ENCODE results near the gene PKIG.
"Not testable (repeated sequence)": the region's sequence is repeated elsewhere in the genome, so short reads cannot be mapped to it uniquely, and the experiment has no call there.

Gene PKIG

DNA sequence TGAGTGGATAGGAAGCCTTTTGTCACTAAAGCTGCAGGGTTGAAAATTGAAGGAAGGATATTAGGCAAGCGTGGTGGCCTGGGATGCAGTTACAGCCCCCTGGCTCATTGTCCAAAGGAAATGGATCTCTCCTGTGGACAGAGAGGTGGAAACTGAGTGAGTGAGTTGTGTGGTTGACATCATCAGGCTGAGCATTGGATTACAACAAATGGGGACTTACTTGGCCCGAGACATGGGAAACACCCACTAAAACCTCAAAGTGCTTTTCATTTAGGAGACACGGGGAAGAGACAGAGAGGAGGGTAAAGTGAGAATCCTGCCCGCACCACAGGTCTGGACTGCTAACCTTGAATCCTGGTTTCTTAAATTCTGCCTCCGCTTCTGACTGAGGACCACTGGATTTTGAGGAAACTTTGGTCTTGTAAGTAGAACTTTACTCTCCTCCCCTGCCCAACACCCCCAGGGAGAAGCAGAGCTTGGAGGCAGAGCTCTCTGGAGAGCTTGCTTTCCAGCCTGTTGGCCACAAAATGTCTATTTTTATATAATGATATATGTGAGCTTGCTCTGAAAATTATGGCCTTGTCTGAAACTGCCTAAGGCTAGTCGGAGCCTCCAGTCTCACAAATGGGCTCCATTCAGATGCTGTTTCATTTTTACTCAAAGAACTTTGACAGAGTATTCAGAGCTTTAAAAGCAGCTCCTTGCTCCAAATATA, at the start of gene PKIG:
PKIG (plus strand) TSS at position 269 of the 715 bp plus-strand sequence. CDS start 31,978 bp downstream, outside the sequence.
- no peak for DNase-seq (ENCODE audit: low read depth in 2 of 3, low spot score in 2 of 3)

DNA sequence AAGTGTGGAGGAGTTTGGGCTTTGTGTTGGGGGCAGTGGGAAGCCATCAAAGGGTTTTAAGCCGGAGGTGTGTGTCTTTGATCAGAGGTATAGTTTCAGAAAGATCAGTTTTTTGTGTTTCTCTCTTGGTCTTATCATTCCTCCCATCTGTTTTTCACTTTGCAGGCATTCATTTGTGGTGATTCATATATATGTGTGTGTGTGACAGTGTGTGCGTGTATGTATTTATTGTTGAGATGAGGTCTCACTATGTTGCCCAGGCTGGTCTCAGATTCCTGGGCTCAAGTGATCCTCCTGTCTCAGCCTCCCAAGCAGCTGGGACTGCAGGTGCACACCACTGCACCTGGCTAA, 49.4 kb upstream of the PKIG start:
- no peak for DNase-seq (ENCODE audit: low read depth in 2 of 3, low spot score in 2 of 3)

DNA sequence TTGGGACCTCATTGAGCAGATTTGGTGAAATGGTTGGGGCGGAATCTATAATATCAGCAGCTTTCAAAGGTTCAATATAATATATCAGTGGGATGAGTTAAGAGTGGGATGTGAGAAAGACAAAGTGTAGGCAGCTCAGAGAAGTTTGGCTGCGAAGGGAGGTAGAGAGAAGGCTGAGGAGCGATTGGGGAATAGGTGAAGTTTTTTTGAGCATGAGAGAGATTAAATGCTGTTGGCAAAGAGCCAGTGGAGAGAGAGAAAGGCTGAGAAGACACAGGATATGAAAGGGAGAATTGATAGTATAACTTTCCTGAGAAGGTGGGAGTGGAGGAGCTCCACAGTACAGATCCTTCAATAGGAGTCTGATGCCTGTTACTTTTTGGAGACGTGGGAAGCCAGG, 48.5 kb upstream of the PKIG start:
- no peak for DNase-seq (ENCODE audit: low read depth in 2 of 3, low spot score in 2 of 3)

DNA sequence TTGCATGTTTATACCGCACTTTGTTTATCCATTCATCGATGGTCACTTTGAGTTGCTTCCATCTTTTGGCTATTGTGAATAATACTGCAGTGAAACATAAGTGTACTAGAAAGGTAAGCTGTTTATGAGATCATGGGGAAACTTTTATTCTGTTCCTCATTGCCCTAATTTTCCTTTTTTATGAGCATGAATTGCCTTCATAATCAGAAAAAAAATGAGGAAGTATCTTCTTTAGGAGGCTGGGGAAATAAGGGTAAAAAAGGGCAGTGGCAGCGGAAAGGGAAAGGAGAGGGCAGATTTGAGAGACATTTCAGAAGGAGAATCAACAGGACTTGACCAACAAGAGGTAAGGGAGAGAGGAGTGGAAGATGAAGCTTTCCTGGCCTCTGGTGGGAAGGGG, 46.2 kb upstream of the PKIG start:
- DNase-seq (ENCODE audit: low read depth in 2 of 3, low spot score in 2 of 3): no peak

DNA sequence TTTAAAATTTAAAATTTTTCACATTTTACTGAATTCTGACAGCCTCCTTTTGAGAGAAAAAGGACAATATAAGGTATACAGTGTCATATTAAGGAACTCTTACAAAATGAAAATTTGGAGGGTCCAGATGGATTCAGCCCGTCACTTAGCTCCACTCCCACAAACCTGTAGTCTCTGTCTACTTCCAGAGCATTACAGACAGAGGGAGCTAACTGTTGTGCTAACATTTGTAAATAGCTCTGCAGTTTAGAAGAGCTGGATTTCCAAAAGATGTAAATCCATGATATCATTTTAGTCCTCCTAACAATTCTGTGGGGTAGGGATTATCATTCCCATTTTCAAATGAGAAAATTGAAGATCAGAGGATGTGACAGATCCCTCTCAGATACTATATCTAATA, 44.4 kb upstream of the PKIG start:
- no peak for DNase-seq (ENCODE audit: low read depth in 2 of 3, low spot score in 2 of 3)

DNA sequence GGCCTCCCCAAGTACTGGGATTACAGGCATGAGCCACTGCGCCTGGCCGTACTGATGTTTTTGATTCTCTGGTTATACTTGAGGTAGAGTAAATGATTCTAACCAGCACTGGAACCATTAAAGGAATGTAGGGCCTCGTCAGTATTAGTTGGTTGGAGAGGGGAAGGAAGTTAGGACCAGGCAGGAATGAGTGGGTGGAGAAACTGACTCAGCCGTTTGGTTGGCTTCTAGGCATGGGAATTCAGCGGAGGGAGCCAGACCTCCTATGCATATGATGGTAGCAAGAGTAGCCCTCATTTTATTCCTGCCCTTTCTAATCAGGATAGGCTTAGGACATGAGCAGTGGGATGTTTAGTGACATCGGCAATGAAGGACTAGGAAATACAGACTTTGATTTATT, 41.5 kb upstream of the PKIG start:
- DNase-seq (ENCODE audit: low read depth in 2 of 3, low spot score in 2 of 3): no peak

DNA sequence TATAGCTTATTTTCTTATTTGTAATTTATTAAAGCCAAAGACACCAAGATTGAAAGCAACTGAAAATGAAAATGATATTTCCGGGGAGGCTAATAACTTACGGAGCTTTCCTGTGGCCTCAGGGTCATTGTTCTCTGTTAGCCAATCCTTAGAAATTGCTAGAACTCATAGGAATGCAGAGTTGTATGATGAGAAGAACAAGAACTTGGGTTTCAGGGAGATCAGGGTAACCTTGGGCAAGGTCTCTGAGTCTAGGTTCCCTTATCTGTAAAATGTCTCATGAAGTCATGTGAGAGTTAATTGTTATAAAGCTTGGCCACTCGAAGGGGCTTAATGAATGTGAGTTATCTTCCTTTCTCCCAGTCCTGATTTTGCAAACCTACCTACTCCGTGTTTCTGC, 40.4 kb upstream of the PKIG start:
- no peak for DNase-seq (ENCODE audit: low read depth in 2 of 3, low spot score in 2 of 3)

DNA sequence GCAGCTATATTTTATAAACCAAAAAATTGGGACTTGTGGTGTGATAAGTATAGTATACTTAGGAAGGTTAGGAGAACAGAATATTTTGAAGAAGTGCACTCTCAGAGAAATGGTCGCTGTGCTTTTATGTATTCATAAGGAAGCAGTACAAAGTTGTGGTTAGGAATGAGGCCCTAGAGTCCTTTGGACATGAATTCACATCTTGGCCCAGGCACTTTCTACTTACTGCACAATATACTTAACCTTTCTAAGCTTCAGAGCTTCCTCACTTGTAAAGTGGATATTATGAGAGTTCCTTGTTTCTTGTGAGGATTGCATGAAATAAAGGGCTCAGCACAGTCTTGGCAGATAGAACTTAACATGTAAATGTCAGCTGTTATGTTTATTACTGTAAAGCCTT, 39.5 kb upstream of the PKIG start:
- DNase-seq (ENCODE audit: low read depth in 2 of 3, low spot score in 2 of 3): no peak

DNA sequence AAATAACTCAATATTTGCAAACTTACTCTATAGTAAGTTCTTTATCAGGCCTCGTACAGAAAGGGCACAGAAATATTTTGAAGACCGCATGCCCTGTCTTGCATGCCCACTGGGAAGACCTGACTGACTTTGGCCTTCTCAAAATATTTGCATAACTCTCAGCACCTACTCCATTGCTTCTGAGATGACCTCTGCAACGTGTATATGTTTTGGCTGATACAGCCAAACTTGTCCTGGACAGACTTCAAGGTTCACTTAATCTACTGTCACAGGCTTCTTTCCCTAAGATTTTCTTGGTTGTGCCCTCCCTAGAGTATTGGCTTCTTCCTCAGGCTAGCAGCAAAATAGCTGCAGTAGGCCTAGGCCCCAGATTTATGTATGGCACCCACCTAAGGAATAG, 39.0 kb upstream of the PKIG start:
- DNase-seq (ENCODE audit: low read depth in 2 of 3, low spot score in 2 of 3): no peak

DNA sequence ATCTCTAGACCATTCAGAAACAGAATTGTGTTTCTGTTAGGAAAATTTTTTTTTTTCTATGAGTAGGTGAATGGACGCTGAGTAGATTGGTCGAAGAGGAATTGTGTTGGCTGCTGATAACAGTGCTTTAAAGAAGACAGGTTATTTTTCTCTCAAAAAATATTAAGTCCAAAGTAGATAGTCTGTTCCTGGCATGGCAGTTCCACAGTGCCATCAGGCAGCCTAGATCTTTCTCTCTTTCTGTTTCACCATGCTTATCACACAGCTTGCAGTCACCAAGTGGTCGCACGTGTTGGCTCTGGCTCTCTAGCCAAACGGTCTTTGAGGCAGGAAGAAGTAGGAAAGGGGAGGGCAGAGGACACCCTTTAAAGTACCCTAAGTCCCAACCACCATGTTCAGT, 38.1 kb upstream of the PKIG start:
- no peak for DNase-seq (ENCODE audit: low read depth in 2 of 3, low spot score in 2 of 3)

DNA sequence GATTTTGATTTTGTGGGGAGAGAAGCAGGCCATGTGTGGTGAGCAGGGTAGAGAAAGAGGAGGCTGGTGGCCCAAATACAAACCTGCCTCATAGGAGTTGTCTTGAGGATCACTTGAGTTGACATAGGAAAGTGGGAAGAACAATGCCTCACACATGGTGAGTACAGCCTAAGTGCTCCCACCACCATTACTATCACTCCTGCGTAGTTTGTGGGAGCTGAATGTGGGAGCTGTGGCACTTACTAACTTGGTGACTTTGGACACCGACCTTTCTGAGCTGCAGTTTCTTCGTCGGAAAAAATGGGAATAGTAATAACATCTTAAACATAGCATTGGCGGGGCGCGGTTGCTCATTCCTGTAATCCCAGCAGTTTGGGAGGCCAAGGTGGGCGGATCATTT, 35.0 kb upstream of the PKIG start:
- no peak for DNase-seq (ENCODE audit: low read depth in 2 of 3, low spot score in 2 of 3)

DNA sequence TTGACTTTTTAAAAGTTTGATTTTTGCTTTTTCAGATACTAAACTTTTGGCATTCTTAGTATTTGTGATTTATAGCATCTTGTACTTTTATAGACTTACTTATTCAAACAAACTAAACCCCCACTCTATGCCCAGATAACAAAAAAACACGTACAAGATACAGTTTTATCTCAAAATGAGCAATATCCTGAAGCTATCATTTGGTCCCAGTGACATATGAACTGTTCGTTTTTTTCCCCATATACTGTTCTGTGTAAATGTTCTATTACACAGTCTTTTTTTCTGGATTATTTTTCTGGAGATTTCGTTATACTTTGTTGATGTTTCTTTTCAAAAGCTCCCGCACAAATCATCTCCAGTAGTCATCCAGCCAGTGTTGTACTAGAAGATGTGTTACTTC, 33.3 kb upstream of the PKIG start:
- no peak for DNase-seq (ENCODE audit: low read depth in 2 of 3, low spot score in 2 of 3)

DNA sequence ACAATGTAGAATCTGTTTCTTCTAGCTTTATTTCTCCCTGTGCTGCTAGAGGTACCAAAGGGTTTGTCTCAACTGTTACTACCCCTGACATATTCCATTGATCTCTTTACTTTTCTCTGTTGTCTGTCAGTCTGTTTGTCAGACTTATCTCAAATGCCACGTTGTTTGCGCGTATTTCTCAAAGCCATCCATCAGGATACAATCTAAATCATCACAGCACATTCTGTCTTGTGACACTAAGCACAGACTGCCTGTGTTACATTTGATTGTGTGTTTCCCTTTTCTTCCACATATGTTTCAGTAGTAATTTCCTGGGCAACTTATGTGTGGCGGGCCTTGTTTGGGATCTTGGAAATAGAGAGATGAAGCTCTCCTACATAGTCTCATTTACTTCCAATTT, 30.3 kb upstream of the PKIG start:
- DNase-seq (ENCODE audit: low read depth in 2 of 3, low spot score in 2 of 3): no peak

DNA sequence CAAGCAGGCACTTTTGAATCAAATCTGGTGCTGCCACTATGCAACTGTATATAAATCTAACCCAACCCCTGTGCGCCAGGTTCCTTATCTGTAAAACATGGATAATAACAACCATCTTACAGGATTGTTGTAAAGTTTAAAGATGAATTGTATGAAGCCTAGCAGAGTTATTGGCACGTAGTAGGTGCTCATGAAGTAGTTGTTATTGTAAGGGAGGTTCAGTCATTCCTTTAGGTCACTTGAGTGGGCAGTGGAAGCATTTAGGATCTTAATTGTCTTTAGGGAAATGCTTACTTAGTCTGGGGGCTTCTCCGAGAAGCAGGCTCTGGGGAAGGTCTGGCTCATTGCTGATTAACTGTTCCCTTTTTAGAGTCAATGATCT, 29.8 kb upstream of the PKIG start:
- DNase-seq (ENCODE audit: low read depth in 2 of 3, low spot score in 2 of 3): no peak

DNA sequence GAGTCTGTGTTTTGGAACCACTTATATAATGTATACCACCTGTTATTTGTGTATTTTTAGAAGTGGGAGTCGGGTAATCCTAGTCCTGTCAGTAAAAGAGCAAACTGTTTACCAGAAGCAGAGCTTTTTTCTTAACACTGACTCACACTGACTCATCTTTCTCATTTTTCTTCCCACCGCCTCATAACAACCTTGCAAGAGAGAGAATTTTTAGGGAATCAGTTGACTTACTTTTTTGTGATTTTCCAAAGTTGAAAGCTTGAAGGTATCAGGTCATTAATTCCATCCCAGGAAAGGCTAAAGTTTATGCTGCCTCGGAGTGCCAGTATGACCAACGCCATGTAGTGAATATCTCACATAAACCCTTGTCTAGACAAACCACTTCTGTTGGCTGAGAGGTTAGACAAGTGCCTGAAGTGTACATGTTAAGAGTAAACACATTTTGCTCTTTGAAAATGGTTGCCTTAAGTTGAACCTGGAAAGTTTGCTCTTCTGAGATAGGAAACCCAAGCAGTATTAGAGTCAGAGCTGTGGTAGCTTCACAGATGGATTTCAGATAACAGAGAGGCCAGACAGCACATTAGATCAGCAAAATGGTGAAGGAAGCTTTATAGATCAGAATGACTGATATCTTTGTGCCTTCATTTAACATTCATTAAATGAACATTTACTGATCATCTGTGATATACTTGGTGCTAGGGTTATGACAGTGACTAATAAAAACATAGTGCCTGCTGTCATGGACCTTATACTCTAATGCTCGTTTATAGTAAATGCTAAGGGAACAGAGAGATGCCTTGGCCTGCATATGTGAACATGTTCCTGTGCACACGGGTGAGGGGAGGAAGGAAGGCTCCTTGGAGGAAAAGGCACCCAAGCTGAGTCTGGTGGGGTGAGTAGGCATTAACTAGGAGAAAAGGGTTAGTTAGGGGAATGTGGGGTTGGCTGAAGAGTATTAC, 29.1 kb upstream of the PKIG start:
- no peak for DNase-seq (ENCODE audit: low read depth in 2 of 3, low spot score in 2 of 3)

DNA sequence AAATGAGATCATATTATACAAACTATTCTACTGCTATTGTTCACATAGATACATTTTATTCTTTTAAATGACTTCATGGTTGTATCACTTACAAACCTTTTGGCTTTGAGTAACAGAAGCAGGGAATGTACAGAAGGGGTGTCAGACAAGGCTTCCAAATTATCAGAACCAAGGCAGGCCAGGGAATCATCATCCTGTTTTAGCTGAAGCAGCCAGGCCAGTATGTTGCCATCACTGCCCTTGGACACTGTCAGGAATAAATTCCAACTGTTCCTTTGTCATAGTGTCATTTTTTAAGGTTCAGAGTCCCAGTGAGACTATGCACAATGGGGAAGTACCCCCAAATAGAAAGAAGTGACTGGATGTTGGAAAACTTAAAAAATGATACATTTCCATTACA, 23.1 kb upstream of the PKIG start:
- DNase-seq (ENCODE audit: low read depth in 2 of 3, low spot score in 2 of 3): no peak

DNA sequence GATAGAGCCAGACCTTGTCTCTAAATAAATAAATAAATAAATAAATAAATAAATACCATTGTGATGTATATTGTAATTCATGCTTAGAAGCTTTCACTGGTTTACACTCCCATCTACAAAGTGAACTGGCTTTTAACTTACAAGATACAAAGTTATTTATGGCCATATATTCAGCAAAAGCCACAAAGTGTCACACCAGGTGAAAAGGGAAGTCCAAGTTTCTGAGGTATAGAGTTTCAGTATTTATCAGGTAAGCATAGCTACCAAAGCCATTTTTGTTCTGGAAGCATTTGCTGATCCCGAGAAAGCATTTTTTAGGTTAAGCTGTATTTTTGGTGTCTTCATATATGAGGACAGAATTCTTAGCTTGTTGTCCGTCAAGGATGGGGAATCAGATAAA, 22.1 kb upstream of the PKIG start:
- DNase-seq (ENCODE audit: low read depth in 2 of 3, low spot score in 2 of 3): no peak

DNA sequence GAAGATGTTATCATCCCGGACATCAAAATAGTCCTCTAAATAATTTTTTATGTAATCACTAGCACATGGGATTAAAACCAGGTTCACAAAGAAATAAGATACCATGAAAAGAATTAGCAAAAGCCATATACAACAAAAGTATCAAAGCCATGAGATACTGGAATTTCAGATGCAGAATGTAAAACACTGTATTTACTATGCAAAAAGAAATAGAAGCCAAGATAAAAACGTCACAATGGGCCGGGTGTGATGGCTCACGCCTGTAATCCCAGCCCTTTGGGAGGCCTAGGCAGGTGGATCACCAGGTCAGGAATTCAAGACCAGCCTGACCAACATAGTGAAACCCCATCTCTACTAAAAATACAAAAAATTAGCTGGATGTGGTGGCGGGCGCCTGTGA, 21.6 kb upstream of the PKIG start:
- not testable (repeated sequence) for DNase-seq (ENCODE audit: low read depth in 2 of 3, low spot score in 2 of 3)

DNA sequence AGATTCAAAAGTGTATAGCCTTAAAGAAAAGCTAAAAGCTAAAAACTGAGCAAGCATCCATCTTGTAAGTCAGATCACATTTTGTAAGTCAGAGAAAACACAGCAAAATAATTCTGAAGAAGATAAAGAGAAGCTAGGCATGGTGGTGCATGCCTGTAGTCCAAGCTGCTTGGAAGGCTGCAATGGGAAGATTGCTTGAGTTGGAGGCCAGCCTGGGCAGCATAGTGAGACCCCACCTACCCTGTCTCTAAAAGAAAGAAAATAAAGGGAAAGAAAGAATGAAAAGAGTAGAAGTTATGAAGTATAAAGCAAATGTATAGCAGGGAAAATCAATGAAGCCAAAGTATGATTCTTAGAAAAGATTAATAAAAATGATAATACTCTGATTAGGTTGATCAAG, 20.5 kb upstream of the PKIG start:
- DNase-seq (ENCODE audit: low read depth in 2 of 3, low spot score in 2 of 3): no peak

DNA sequence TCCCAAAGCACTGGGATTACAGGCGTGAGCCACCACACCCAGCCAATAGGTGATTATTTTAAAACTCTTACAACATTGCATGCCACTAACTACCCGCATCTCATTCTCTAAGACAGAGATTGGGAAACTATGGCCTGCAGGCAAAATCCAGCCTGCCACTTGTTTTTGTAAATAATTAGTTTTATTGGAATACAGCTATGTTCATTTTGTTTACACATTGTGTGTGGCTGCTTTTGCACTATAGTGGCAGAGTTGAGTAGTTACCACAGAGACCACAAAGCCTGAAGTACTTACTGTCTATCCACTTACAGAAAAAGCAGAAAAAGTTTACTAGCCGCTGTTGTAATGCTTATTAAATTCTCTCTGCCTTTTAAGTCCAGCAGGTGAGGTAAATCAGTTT, 16.4 kb upstream of the PKIG start:
- no peak for DNase-seq (ENCODE audit: low read depth in 2 of 3, low spot score in 2 of 3)

DNA sequence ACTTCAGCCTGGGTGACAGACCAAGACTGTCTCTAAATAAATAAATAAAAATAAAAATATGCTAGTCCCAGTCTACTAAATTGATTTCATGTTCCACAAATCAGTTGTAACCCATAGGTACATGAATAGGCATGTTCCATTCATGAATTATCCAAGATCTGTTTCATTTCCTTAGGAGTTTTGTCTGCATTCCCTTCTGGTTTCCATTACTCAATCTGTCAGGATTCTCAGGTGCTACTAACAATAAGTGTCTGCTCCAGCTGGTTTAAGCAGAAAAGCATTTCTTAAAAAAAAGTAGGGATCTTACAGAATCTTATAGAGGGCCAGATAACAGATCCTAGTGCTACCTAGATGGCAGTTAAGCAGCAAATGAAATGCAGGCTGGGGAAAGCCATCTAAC, 15.6 kb upstream of the PKIG start:
- DNase-seq (ENCODE audit: low read depth in 2 of 3, low spot score in 2 of 3): no peak

DNA sequence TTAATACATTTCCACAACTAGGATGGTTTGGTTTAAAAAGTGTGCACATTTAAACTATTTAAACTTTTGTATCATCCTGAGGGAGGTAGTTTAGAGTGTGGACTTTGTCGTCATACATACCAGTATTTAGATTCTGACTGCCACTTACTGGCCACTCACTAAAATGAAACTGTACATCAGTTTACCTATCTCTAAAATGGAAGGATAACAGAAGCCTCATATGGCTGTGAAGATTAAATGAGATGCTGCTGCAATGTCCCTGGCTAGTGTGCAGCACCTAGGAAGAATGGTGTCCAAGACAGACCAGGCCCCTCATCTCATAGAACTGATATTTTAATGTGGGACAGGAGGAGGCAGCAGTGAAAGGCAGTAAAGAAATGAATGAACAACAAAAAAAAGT, 12.0 kb upstream of the PKIG start:
- no peak for DNase-seq (ENCODE audit: low read depth in 2 of 3, low spot score in 2 of 3)

All from activated CD8-positive, alpha-beta memory T cell treated with anti-CD3 and anti-CD28 coated beads for 48 hours (primary cell).